K562 (cell line): ENCODE data around the gene LHPP. TPM values are rescaled to one million over a fixed set of nuclear protein-coding genes. Genes with fewer than 3 reads are reported as not detected.

Experiments
- MGA ChIP-seq: fragments of 450-650 bp; IDR thresholded peaks from 2 replicates; pipeline ENCODE4 v1.6.1; 2016; ENCODE audit warnings: mild to moderate bottlenecking, moderate library complexity
- MLX ChIP-seq, 2 experiments: fragments of 450-650 bp in 1 of 2; sonication (generic) in 1 of 2; formaldehyde crosslinking; conservative IDR thresholded peaks; 2 replicates each; pipeline versions ENCODE4 v1.4.0 to v1.8.1; 2020 to 2022; ENCODE audit warnings: mild to moderate bottlenecking in 1 of 2, missing genetic modification reagents in 1 of 2
- RREB1 ChIP-seq: fragments of 250-450 bp; sonication (Bioruptor Pico); IDR thresholded peaks from 2 replicates; pipeline ENCODE4 v1.4.0; 2020
- TFAP4 ChIP-seq: sonication (generic); formaldehyde crosslinking; IDR thresholded peaks from 2 replicates; pipeline ENCODE4 v1.8.0; 2022; ENCODE audit warnings: missing genetic modification reagents, mild to moderate bottlenecking, moderate library complexity, borderline replicate concordance
- ZNF395 ChIP-seq: fragments of 200-800 bp; sonication (Bioruptor generic); IDR thresholded peaks from 2 replicates; pipeline ENCODE4 v1.6.1; 2017; ENCODE audit warnings: missing genetic modification characterization, missing compliant biosample characterization
- polyA plus RNA-seq, 8 experiments: library from polyadenylated mRNA; depleted of rRNA in 4 of 8; stranded (reverse) in 5 of 8; unstranded in 3 of 8; fragments of >200 nt; fragmentation: Nextera tagmentation in 2 of 8; fragmentation: Illumina TruSeq in 1 of 8; extraction: Ambion mirVana in 2 of 8; extraction: Trizol in 1 of 8; gene quantifications; 2 replicates each; pipeline versions ENCODE4 v1.2.1 to v1.2.3, GENCODE V29; 2011 to 2014; ENCODE audit warnings: inconsistent platforms in 1 of 8, missing spikeins in 1 of 8
- total RNA-seq, 7 experiments: library from RNA; depleted of rRNA in 6 of 7; stranded (reverse); fragments of >200 nt in 6 of 7; fragmentation: Illumina TruSeq in 2 of 7; extraction: Trizol in 2 of 7; gene quantifications; 2 replicates each; pipeline versions ENCODE4 v1.2.1 to v1.2.3, GENCODE V29; 2011 to 2021; ENCODE audit warnings: low replicate concordance in 1 of 7

Gene LHPP
- total and polyA plus RNA-seq, 9 of the 15 experiments (the other 6 are each of a cell fraction or from before 2014, with no cell fraction given): 0.34 to 7.4 (median 3.0) TPM

GRCh38 chr10:124657806-124658205 lies 196.2 kb downstream of the LHPP start (continued):
- no peak for TF ChIP-seq MGA
- TF ChIP-seq TFAP4 (CRISPR knock-in tag): no peak
- TF ChIP-seq MLX (CRISPR knock-in tag; conservative IDR thresholded peaks at IDR 0.05): no peak
- TF ChIP-seq RREB1: no peak
- no peak for TF ChIP-seq ZNF395 (CRISPR knock-in tag)
